Mucosa of descending colon (tissue), 3 donors: ENCODE data around the gene VPS39. TPM values are rescaled to one million over a fixed set of nuclear protein-coding genes. Genes with fewer than 3 reads are reported as not detected.
A peak's percentile ranks its signal among the peaks of the same experiment; 100 is the strongest.

ENCODE experiments used
- ATAC-seq: fragments of 200-7000 bp; cut with Tn5 transposase; one replicate; pipeline ENCODE4 v1.9.1; 2020; ENCODE audit warnings: mild to moderate bottlenecking, moderate library complexity
- DNase-seq, 3 donors: peaks; one replicate each; pipeline ENCODE4 v3.0.0-alpha.2; 2020
- H3K36me3 ChIP-seq: fragments of 200-600 bp; one replicate; pipeline ENCODE4 v1.8.0; 2021; ENCODE audit warnings: low read depth, mild to moderate bottlenecking
- H3K4me1 ChIP-seq: fragments of 200-600 bp; one replicate; pipeline ENCODE4 v1.8.0; 2021; ENCODE audit warnings: low read depth, mild to moderate bottlenecking
- H3K4me3 ChIP-seq: fragments of 200-600 bp; one replicate; pipeline ENCODE4 v1.8.0; 2021; ENCODE audit warnings: mild to moderate bottlenecking
- H3K9me3 ChIP-seq: fragments of 200-600 bp; one replicate; pipeline ENCODE4 v1.8.0; 2021; ENCODE audit warnings: mild to moderate bottlenecking
- intact Hi-C, 2 donors: fragments of 100-400 bp; cut with DNase I in 1 of 2; cut with micrococcal nuclease in 1 of 2; formaldehyde crosslinking; loops; one replicate each; pipeline versions ENCODE4 v1.11.0 to v1.11.1; 2022; cut with DNase I, micrococcal nuclease
- total RNA-seq, 3 donors: library from RNA; stranded (reverse); fragmentation: NEBNext Ultra II Directional in 2 of 3; extraction: Animal tissue kit (Norgen Biotek cat#: 25700) in 2 of 3; gene quantifications; one replicate each; pipeline versions ENCODE4 v1.2.1 to v1.2.4, GENCODE V29; 2021 to 2023
- TF ChIP-seq, protein P1 (sequence below): fragments of 200-600 bp; IDR thresholded peaks from one replicate; pipeline ENCODE4 v1.8.0; 2022; ENCODE audit warnings: antibody characterized with exemption, mild to moderate bottlenecking
- donor health status: DM: no; HTN: no; CAD: no; lungs with moderate emphysema.
- donor health status: DM: no; HTN: no; CAD: no.
- donor health status: DM: no; HTN: yes; CAD: no.

The VPS39 gene
- total RNA-seq, 3 donors from 2014 or later: 49.6 to 74.3 (median 66.7) TPM

DNA sequence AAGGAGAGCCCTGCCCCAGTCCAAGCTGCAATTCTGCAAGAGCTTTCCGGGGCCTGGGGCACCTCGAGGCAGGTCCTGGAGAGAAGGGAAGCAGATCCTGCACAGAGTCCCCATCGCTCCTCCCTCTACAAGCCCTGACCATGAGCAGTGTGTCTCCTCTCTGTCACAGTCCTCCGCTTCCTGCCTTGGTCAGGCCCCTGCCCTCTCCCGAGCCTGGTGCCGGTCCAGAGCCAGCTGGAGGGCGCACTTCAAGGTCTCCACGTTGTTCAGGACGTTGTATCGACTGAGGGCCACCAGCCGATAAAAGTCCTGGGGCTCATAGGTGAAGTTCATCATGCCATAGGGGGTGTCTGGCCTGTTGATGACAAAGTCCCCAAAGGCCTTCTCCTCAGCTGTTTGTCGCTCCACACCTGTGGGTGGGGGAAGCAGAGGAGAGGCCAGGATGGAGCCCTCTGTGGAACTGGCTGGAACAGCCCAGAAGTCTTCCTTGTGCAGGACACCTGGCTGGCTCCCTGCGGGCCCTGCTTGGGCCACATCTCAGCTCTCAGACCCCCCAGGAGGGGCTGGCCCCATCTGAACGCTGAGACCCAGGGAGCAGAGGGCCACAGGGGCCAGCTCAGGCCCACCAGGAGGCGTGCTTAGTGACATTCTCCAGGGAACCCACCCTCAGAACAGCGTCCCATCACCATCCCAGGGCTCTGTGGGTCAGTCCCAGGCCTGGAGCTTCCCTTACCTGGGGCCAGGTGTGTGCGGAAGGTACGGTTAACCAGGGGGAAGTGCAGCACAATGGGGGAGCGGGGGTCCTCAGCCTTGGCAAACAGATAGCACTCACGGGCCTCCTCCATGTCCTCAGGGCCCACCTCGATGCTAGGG, 66.1 kb downstream of the VPS39 start:
- Histone ChIP-seq H3K9me3 (peaks cover 17% of the 10 kb centered on the region), H3K4me3 (no peak overlapping the region), H3K4me1 (peaks cover 6% of the 10 kb centered on the region), H3K36me3 (no peaks in the 10 kb centered on the region)
- ATAC-seq: no peak
- DNase-seq: no peak
- TF ChIP-seq, protein P1, sequence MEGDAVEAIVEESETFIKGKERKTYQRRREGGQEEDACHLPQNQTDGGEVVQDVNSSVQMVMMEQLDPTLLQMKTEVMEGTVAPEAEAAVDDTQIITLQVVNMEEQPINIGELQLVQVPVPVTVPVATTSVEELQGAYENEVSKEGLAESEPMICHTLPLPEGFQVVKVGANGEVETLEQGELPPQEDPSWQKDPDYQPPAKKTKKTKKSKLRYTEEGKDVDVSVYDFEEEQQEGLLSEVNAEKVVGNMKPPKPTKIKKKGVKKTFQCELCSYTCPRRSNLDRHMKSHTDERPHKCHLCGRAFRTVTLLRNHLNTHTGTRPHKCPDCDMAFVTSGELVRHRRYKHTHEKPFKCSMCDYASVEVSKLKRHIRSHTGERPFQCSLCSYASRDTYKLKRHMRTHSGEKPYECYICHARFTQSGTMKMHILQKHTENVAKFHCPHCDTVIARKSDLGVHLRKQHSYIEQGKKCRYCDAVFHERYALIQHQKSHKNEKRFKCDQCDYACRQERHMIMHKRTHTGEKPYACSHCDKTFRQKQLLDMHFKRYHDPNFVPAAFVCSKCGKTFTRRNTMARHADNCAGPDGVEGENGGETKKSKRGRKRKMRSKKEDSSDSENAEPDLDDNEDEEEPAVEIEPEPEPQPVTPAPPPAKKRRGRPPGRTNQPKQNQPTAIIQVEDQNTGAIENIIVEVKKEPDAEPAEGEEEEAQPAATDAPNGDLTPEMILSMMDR: no peak
- intact Hi-C loops: no loop called here

DNA sequence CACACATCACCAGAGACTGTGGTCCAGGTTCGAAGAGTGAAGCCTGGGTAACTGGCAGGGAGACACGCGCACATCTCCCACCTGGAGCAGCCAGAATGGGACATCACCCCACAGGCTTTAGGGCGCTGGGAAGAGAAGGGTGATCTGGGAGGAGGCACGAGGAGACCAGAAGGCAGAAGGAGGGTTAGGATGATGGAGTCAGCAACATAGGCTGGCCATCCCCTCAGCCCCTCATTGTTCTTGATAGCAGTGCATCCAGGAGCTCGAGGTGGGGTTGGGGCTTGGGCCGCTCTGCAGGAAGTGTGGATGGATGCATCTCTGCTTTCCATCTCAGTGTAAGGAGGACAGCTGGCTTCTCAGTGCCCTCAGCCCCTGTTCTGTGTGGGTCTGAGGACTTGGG, 66.9 kb downstream of the VPS39 start:
- ATAC-seq (no peak), DNase-seq (no peak)
- H3K36me3 ChIP-seq: no peaks in the 10 kb centered on the region
- TF ChIP-seq, protein P1: no peak
- peaks cover 24% of the 10 kb centered on the region for H3K9me3 ChIP-seq
- no peak overlapping the region for H3K4me3 ChIP-seq
- H3K4me1 ChIP-seq: peaks cover 6% of the 10 kb centered on the region
- intact Hi-C loops: no loop called here

DNA sequence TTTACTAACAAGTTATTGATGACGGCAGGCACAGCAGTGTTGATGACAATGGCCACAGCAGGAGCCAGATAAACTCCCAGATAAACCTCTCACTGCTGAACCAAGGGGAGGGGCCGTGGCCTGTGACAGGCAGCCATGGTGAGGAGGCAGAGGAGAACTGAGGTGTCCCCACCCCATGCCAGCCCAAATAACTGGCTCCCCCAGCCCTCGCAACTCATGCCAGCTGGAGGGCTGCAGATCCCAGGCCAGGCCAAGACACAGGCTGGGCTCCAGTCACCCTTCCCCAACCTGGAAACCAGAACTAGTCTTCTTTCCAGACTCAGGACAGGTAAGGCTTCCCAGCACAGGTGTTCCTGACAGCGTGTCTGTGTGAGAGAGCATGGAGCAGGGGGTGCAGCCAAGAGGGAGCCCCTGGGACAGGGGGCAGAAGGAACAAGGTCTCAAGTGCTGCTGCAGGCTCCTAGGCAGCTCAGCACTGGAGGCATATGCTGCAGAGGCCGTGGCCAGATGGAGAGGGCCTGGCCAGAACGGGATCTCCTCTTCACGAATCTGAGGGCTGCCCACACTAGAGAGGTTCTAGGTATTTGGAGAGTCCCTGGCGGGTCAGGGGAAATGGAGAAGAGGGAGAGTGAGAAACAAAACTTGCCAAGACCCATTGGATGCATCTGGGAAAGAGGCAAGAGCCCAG, 67.6 kb downstream of the VPS39 start:
- intact Hi-C loops: no loop called here
- DNase-seq (no peak), ATAC-seq (no peak)
- Histone ChIP-seq H3K4me3 (no peak overlapping the region), H3K4me1 (peaks cover 6% of the 10 kb centered on the region), H3K36me3 (no peaks in the 10 kb centered on the region), H3K9me3 (peaks cover 24% of the 10 kb centered on the region)
- TF ChIP-seq, protein P1: no peak

DNA sequence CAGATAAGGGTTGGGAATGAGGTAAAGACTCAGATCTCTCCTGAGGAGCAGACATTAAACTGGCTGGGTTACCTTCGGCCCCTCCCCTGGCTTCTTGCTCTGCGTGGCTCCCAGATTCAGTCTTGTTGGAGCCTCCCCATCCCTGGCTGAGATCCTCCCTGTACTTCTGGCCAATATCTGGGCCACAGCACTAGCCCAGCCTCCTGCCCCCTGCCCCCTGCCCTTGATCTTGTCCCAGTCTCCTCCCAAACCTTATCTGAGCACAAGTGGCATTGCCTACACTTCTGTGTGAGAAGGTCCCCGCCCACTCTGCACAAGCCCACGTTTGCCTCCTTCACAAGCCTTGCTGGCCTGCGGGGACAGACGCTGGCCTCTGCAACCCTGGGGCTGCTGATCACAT, 68.5 kb downstream of the VPS39 start:
- DNase-seq: peak in 1 of 3 donors; percentile 57

DNA sequence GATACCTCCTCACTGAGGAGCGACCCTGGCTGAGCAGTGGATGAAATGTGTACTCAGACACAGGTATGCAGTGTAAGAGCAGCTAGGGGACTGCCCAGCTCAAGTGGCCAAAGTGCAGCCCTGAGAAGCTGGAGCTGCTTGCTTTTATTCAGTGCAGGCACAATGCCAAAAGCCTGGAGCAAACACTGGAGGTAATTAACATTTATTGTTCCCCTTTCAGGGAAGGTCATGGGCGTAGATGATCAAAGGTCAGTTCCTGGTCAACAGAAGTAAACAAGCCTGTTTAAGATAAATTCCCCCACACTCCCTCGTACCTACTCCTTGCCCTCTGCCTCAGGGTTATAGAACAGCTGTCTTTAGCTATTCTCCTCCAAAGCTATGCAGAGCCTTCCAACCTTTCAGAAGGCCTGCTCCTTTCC, 69.1 kb downstream of the VPS39 start:
- DNase-seq (peak in 2 of 3 donors; percentile 62 to 87), ATAC-seq (peak; percentile 66)
- Histone ChIP-seq H3K9me3 (peaks cover 24% of the 10 kb centered on the region), H3K4me3 (no peak overlapping the region), H3K36me3 (no peaks in the 10 kb centered on the region), H3K4me1 (peaks cover 6% of the 10 kb centered on the region)
- TF ChIP-seq, protein P1: no peak
- intact Hi-C loops: no loop called here

More for the DNA sequence above, 68.5 kb downstream of the VPS39 start:
- ATAC-seq: peak; percentile 46
- intact Hi-C loops: no loop called here
- H3K36me3 ChIP-seq: no peaks in the 10 kb centered on the region
- TF ChIP-seq, protein P1: no peak
- no peak overlapping the region for H3K4me3 ChIP-seq
- H3K4me1 ChIP-seq: peaks cover 6% of the 10 kb centered on the region
- peaks cover 24% of the 10 kb centered on the region for H3K9me3 ChIP-seq
